ENCODE results near the gene YWHAH. TPM values are rescaled to one million over a fixed set of nuclear protein-coding genes. Genes with fewer than 3 reads are reported as not detected.

Gene YWHAH
- total and polyA plus RNA-seq, 2 of the 8 experiments (the other 6 are each of a cell fraction or from before 2014, with no cell fraction given) = 146 to 247 TPM

GRCh38 chr22:31937341-31937740 lies 7.0 kb upstream of the YWHAH start:
- no peaks in the 10 kb centered on the region for H3K79me2 ChIP-seq (ENCODE audit: control insufficient read depth in 1 of 2, insufficient read depth in 2 of 2, low read length in 2 of 2)
- no peak overlapping the region for H3K4me2 ChIP-seq (ENCODE audit: insufficient read depth in 1 of 2, low read depth in 2 of 2, low read length in 2 of 2)
- no peak overlapping the region for H4K8ac ChIP-seq (ENCODE audit: extremely low read depth, insufficient read depth, low read length)
- no peak overlapping the region for H3K27ac ChIP-seq (ENCODE audit: low read depth, low read length)
- H3K36me3 ChIP-seq (ENCODE audit: control insufficient read depth in 2 of 4, insufficient read depth in 4 of 4, low read length in 3 of 4) = no peaks in the 10 kb centered on the region
- no peak overlapping the region for H2BK15ac ChIP-seq (ENCODE audit: low read length)
- FAIRE-seq (no peak), DNase-seq (ENCODE audit: low read depth in 1 of 2, low spot score in 2 of 2) (no peak)
- no peak overlapping the region for H3K18ac ChIP-seq (ENCODE audit: extremely low read depth, low read length)
- no peak overlapping the region for H3K4ac ChIP-seq (replicated peaks; ENCODE audit: insufficient read length, low read depth, low read length)
- no peak overlapping the region for H4K5ac ChIP-seq (ENCODE audit: insufficient read length, low read depth, low read length)
- H3K23ac ChIP-seq (ENCODE audit: insufficient read length) = no peak overlapping the region
- H3K79me1 ChIP-seq (ENCODE audit: low read depth, low read length) = no peaks in the 10 kb centered on the region
- H3K4me3 ChIP-seq (ENCODE audit: extremely low read depth in 1 of 4, insufficient read depth in 2 of 4, low read depth in 3 of 4, low read length in 4 of 4) = no peak overlapping the region
- H2AK5ac ChIP-seq (ENCODE audit: low read depth, low read length) = no peak overlapping the region
- H4K91ac ChIP-seq (replicated peaks; ENCODE audit: insufficient read length, low read length) = no peak overlapping the region
- no peak overlapping the region for H3K9ac ChIP-seq (replicated peaks in 1 of 4; ENCODE audit: extremely low read depth in 1 of 4, low read depth in 3 of 4, low read length in 3 of 4)
- no peak overlapping the region for H2BK20ac ChIP-seq (ENCODE audit: low read length)
- H3K23me2 ChIP-seq (ENCODE audit: low read depth, low read length) = no peaks in the 10 kb centered on the region
- no peak overlapping the region for H2BK12ac ChIP-seq (ENCODE audit: low read depth, low read length)
- 82% methylated on average over 3 of the region's 3 CpGs; no CpG with 5 or more reads in 1 of the 2 experiments for WGBS, 2 experiments (ENCODE audit: extremely low coverage in 1 of 2, insufficient coverage in 1 of 2, insufficient read length in 1 of 2, insufficient replicate concordance in 2 of 2, low coverage in 1 of 2, low lambda C conversion rate in 2 of 2, missing lambda C conversion rate in 1 of 2)
- H2BK120ac ChIP-seq (replicated peaks; ENCODE audit: low read depth, low read length) = no peak overlapping the region
- H3K14ac ChIP-seq (ENCODE audit: insufficient read length) = no peak overlapping the region
- no peaks in the 10 kb centered on the region for H3K27me3 ChIP-seq (replicated peaks in 1 of 4; ENCODE audit: control insufficient read depth in 3 of 4, extremely low read depth in 1 of 4, insufficient read depth in 3 of 4, low read length in 3 of 4)
- CTCF ChIA-PET (ENCODE audit: partially characterized antibody) = interaction anchor here (0.6 to 1.3 kb wide), 3 partner anchors 16 to 33 kb away, joined by 3 to 4 read pairs (median 3); no protein-coding TSS in a partner anchor
- POLR2A ChIA-PET (ENCODE audit: partially characterized antibody) = interaction anchor here (2.9 kb wide), 1 partner anchor 8 kb away, joined by 11 read pairs; no protein-coding TSS in a partner anchor
- H4K20me1 ChIP-seq (replicated peaks in 1 of 2; ENCODE audit: control insufficient read depth in 1 of 2, insufficient read depth in 2 of 2, low read length in 2 of 2) = no peaks in the 10 kb centered on the region
- H3K56ac ChIP-seq (replicated peaks; ENCODE audit: insufficient read length, low read depth, low read length) = no peak overlapping the region
- no peak overlapping the region for H2BK5ac ChIP-seq (ENCODE audit: low read depth, low read length)
- no peak overlapping the region for H2AFZ ChIP-seq (ENCODE audit: low read length)
- no peaks in the 10 kb centered on the region for H3K4me1 ChIP-seq (replicated peaks in 1 of 4; ENCODE audit: control insufficient read depth in 3 of 4, insufficient read depth in 4 of 4, low read length in 3 of 4)
- H3K9me3 ChIP-seq (ENCODE audit: insufficient read depth in 2 of 2, low read depth in 1 of 2, low read length in 1 of 2) = no peaks in the 10 kb centered on the region
- no peak for TF ChIP-seq MAX (IDR thresholded peaks at IDR 0.05)
- no peak for TF ChIP-seq EP300 (IDR thresholded peaks at IDR 0.05; ENCODE audit: borderline replicate concordance in 1 of 2, low read depth in 2 of 2, low read length in 2 of 2)
- no peak for TF ChIP-seq CHD1 (IDR thresholded peaks at IDR 0.05; ENCODE audit: low read depth, low read length)
- no peak for TF ChIP-seq TBP (IDR thresholded peaks at IDR 0.05; ENCODE audit: low read depth, low read length)
- TF ChIP-seq SIRT6 (IDR thresholded peaks at IDR 0.05; ENCODE audit: low read length) = no peak
- no peak for TF ChIP-seq GTF2F1 (IDR thresholded peaks at IDR 0.05; ENCODE audit: borderline replicate concordance, low read depth, low read length)
- no peak for TF ChIP-seq SAP30 (IDR thresholded peaks at IDR 0.05; ENCODE audit: insufficient read depth, insufficient replicate concordance, low read length)
- TF ChIP-seq BRCA1 (IDR thresholded peaks at IDR 0.05; ENCODE audit: low read depth, low read length) = no peak
- no peak for TF ChIP-seq E2F6 (IDR thresholded peaks at IDR 0.05)
- TF ChIP-seq SIN3A (conservative IDR thresholded peaks at IDR 0.05 in 1 of 2, IDR thresholded peaks at IDR 0.05 in 1 of 2; ENCODE audit: low read depth in 1 of 2, low read length in 2 of 2) = no peak
- TF ChIP-seq JUN (IDR thresholded peaks at IDR 0.05; ENCODE audit: low read depth, low read length) = no peak
- no peak for TF ChIP-seq USF2 (IDR thresholded peaks at IDR 0.05; ENCODE audit: low read length)

Measured in H1 (cell line).